D721Med (cell line): Measurements from ENCODE around the gene TIGD1.
A peak's percentile ranks its signal among the peaks of the same experiment; 100 is the strongest.

Source experiments
- DNase-seq: peaks from one replicate; pipeline ENCODE4 v3.0.0; 2011; ENCODE audit warnings: low spot score; ENCODE audit not compliant: insufficient read length
- FAIRE-seq: peaks from 2 replicates; lab custom pipeline; 2011; peaks lifted over from hg19 to GRCh38; lab: Jason Lieb, UNC
- CTCF ChIP-seq: IDR thresholded peaks from 2 replicates; pipeline ENCODE4 v1.5.1; 2012; ENCODE audit warnings: mild to moderate bottlenecking, control low read depth; ENCODE audit not compliant: insufficient read depth; ENCODE audit errors: missing control alignments

TIGD1 gene

GRCh38 chr2:232550354-232551249 lies at the start of gene TIGD1, which contains the start of gene EIF4E2:
TSS of gene TIGD1 (minus strand) at chr2:232550557. CDS start at chr2:232549882, 675 bp downstream.
TSS of gene EIF4E2 (plus strand) at chr2:232550689. CDS start at chr2:232550725, 36 bp downstream.
- TF ChIP-seq CTCF: no peak
- DNase-seq (peak; percentile 95), FAIRE-seq (no peak)

DNA sequence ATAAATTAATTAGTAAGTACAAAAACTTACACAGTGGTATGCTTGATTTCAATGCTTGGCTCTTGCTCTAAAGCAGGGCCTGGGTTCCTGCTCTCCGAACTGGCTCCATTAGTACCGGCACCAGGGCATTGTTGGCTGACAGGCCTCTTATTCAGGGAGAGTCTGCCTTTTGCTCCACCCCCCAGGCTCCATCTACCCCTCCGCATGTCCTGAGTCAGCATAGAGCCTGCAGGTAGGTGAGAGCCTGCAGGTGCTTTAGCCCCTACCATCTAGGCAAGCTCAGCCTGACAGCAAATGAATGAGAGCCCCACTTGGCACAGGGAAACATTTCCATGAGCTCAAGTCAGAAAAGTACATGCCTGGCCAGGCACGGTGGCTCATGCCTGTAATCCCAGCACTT lies 47.9 kb upstream of the TIGD1 start:
- DNase-seq (no peak), FAIRE-seq (no peak)
- TF ChIP-seq CTCF: no peak

DNA sequence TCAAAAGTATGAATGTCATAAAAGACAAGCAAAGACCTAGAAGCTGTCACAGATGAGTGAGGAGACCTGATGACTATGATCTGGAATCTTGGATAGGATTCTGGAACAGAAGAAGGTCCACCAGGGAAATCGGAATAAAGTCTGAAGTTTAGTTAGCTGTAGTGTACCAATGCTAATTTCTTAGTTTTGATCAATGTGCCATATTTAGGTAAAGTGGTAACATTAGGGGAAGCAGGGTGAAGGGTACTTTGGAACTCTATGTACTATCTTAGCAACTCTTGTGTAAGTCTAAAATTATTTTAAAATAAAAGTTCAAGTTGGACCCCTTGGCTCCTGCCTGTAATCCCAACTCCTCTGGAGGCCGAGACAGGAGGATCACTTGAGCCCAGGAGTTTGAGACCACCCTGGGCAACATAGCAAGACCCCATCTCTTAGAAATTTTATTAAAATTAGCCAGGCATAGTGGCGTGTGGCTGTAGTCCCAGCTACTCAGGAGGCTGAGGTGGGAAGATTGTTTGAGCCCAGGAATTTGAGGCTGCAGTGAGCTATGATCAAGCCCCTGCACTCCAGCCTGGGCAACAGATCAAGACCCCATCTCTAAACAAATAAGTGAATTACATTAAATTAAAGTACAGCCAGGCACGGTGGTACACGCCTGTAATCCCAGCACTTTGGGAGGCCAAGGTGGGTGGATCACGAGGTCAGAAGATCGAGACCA lies 47.2 kb upstream of the TIGD1 start:
- FAIRE-seq (no peak), DNase-seq (no peak)
- no peak for TF ChIP-seq CTCF

DNA sequence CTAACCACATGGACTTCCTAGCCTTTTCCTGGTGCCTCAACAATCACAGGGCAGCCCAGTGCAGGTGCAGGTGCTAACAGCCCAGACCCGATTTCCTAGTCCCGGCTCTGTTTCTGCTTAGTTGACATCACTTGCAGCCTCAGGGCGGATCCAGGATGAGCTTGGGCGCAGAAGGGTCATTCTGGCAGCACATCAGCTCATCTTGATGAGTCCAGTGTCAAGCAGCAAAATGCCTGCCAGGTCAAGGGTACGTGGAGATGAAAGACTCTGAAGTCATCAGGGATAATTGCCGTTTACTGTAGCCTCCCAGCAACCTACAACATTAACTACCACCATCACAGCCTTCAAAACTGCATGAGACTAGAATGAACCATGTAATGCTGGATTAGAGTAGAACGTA lies 43.6 kb upstream of the TIGD1 start:
- FAIRE-seq: no peak
- no peak for DNase-seq
- TF ChIP-seq CTCF: no peak

GRCh38 chr2:232592772-232593395 lies 42.5 kb upstream of the TIGD1 start:
- FAIRE-seq (no peak), DNase-seq (no peak)
- TF ChIP-seq CTCF: no peak

DNA sequence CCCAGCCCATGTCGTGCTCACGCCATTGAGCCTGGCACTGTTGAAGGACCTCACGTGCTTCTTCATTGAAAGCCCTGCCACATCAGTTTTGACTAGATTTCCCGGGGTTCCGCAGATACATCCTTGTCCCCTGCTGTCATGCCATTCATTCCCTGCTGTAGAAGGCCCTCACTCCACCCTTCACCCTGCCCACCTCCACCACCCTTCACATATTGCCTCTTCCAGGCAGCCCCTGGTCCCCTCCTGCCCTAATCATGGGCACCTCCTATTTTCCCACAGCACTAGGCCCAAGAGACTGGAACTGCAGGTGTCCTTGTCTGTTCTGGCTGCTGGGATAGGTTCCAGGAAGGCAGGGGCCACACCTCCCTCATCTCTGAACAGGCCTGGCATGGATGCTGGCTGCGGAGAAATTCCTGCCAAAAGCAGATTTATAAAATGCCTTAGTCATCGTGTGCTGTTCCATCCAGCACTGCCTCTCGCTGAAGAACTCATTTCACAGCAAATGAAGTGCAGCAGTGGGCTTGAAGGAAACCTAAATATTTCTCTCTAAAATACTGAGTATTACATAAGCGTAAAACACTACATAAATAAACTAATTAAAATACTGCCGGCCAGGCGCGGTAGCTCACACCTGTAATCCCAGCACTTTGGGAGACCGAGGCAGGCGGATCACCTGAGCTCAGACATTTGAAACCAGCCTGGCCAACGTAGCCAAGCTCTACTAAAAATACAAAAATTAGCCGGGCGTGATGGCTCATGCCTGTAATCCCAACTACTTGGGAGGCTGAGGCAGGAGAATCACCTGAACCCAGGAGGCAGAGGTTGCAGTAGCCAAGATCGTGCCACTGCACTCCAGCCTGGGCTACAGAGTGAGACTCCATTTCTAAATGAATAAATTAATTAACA lies 38.6 kb upstream of the TIGD1 start:
- FAIRE-seq (no peak), DNase-seq (no peak)
- no peak for TF ChIP-seq CTCF
